Hepatocyte (in vitro differentiated cells): Measurements from ENCODE around the gene AVPI1. TPM values are rescaled to one million over a fixed set of nuclear protein-coding genes. Genes with fewer than 3 reads are reported as not detected.
"Not testable (repeated sequence)": the region's sequence is repeated elsewhere in the genome, so short reads cannot be mapped to it uniquely, and the experiment has no call there.

Experiments used
- DNase-seq: peaks from one replicate; pipeline ENCODE4 v3.0.0-alpha.2; 2016; ENCODE audit warnings: low spot score
- H2AFZ ChIP-seq: fragments of 200-600 bp; sonication (generic); 2 replicates; pipeline ENCODE4 v1.6.0; 2016; ENCODE audit warnings: antibody characterized with exemption, mild to moderate bottlenecking
- H3K27ac ChIP-seq: fragments of 200-600 bp; sonication (generic); 2 replicates; pipeline ENCODE4 v1.5.1; 2016; ENCODE audit warnings: mild to moderate bottlenecking
- H3K27me3 ChIP-seq: fragments of 200-600 bp; sonication (generic); 2 replicates; pipeline ENCODE4 v1.6.1; 2016
- H3K36me3 ChIP-seq: fragments of 200-600 bp; sonication (generic); replicated peaks from 2 replicates; pipeline ENCODE4 v1.5.1; 2016; ENCODE audit warnings: low read depth; ENCODE audit not compliant: insufficient read depth
- H3K4me1 ChIP-seq: fragments of 200-600 bp; sonication (generic); 2 replicates; pipeline ENCODE4 v1.5.1; 2016; ENCODE audit warnings: mild to moderate bottlenecking, moderate library complexity; ENCODE audit not compliant: insufficient read depth
- H3K4me2 ChIP-seq: fragments of 200-600 bp; sonication (generic); 2 replicates; pipeline ENCODE4 v1.6.0; 2016
- H3K4me3 ChIP-seq: fragments of 200-600 bp; sonication (generic); 2 replicates; pipeline ENCODE4 v1.5.1; 2016; ENCODE audit warnings: mild to moderate bottlenecking
- H3K79me2 ChIP-seq: fragments of 200-600 bp; sonication (generic); 2 replicates; pipeline ENCODE4 v1.6.0; 2017; ENCODE audit warnings: mild to moderate bottlenecking
- H3K9me2 ChIP-seq: fragments of 200-600 bp; sonication (generic); replicated peaks from 2 replicates; pipeline ENCODE4 v1.6.0; 2017; ENCODE audit warnings: mild to moderate bottlenecking; ENCODE audit not compliant: insufficient read depth
- H3K9me3 ChIP-seq: fragments of 200-600 bp; sonication (generic); 2 replicates; pipeline ENCODE4 v1.5.1; 2016; ENCODE audit warnings: low read depth, mild to moderate bottlenecking
- H4K20me1 ChIP-seq: fragments of 200-600 bp; sonication (generic); 2 replicates; pipeline ENCODE4 v1.6.0; 2016; ENCODE audit warnings: mild to moderate bottlenecking; ENCODE audit not compliant: insufficient read depth, poor library complexity, severe bottlenecking
- EZH2 ChIP-seq: fragments of 200-600 bp; sonication (generic); IDR thresholded peaks from 2 replicates; pipeline ENCODE4 v1.6.1; 2016; ENCODE audit warnings: antibody characterized with exemption, mild to moderate bottlenecking, borderline replicate concordance
- EZH2phosphoT487 ChIP-seq: fragments of 200-600 bp; sonication (generic); IDR thresholded peaks from one replicate; pipeline ENCODE4 v1.6.1; 2018; ENCODE audit warnings: antibody characterized with exemption, mild to moderate bottlenecking, low read depth, moderate library complexity; ENCODE audit not compliant: unreplicated experiment, severe bottlenecking
- WGBS: methylation state at CpG from one replicate; pipeline ENCODE4 v1.1.6; 2016; ENCODE audit warnings: low lambda C conversion rate; ENCODE audit errors: missing lambda C conversion rate; 5-methylcytosine and 5-hydroxymethylcytosine counted together
- polyA plus RNA-seq: library from polyadenylated mRNA; unstranded; fragments of >200 nt; fragmentation: Nextera tagmentation; extraction: Ambion mirVana; gene quantifications from 2 replicates; pipeline ENCODE4 v1.2.1, GENCODE V29; 2016
- total RNA-seq: library from RNA; depleted of rRNA; stranded (reverse); fragments of >200 nt; gene quantifications from 2 replicates; pipeline ENCODE4 v1.2.3, GENCODE V29; 2014
- TF ChIP-seq, protein P1 (sequence below): fragments of 200-600 bp; sonication (generic); IDR thresholded peaks from 2 replicates; pipeline ENCODE4 v1.5.1; 2016; ENCODE audit warnings: antibody characterized with exemption, mild to moderate bottlenecking; ENCODE audit not compliant: poor library complexity

AVPI1 gene
- total and polyA plus RNA-seq, 2 experiments from 2014 or later = 26.4 to 34.1 TPM

DNA sequence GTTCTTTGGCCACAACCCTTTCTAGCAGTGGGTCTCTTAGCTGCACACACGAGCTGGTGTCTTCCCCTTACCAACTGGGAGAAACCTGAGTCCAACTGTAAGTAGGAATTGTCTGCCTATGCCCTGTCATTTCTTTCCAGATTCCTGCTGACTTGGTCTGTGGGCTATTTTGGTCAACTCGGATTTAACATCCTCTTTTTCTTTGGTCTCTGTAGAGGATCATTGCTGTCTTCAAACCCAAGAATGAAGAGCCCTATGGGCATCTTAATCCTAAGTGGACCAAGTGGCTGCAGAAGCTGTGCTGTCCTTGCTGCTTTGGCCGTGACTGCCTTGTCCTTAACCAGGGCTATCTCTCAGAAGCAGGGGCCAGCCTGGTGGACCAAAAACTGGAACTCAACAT, 36.3 kb downstream of the AVPI1 start:
- no peaks in the 10 kb centered on the region for H3K27me3 ChIP-seq
- DNase-seq = no peak
- no peaks in the 10 kb centered on the region for H4K20me1 ChIP-seq
- 91% methylated on average over 3 of the region's 3 CpGs for WGBS
- H3K4me2 ChIP-seq = no peak overlapping the region
- peaks cover 56% of the 10 kb centered on the region for H3K79me2 ChIP-seq
- no peak overlapping the region for H2AFZ ChIP-seq
- H3K4me3 ChIP-seq = no peak overlapping the region
- H3K27ac ChIP-seq = peak overlapping the region; percentile 23
- no peak for TF ChIP-seq EZH2phosphoT487
- no peak for TF ChIP-seq EZH2
- TF ChIP-seq, protein P1, sequence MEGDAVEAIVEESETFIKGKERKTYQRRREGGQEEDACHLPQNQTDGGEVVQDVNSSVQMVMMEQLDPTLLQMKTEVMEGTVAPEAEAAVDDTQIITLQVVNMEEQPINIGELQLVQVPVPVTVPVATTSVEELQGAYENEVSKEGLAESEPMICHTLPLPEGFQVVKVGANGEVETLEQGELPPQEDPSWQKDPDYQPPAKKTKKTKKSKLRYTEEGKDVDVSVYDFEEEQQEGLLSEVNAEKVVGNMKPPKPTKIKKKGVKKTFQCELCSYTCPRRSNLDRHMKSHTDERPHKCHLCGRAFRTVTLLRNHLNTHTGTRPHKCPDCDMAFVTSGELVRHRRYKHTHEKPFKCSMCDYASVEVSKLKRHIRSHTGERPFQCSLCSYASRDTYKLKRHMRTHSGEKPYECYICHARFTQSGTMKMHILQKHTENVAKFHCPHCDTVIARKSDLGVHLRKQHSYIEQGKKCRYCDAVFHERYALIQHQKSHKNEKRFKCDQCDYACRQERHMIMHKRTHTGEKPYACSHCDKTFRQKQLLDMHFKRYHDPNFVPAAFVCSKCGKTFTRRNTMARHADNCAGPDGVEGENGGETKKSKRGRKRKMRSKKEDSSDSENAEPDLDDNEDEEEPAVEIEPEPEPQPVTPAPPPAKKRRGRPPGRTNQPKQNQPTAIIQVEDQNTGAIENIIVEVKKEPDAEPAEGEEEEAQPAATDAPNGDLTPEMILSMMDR = no peak
- no peaks in the 10 kb centered on the region for H3K9me2 ChIP-seq
- H3K4me1 ChIP-seq = peaks cover 10% of the 10 kb centered on the region
- no peaks in the 10 kb centered on the region for H3K9me3 ChIP-seq
- no peaks in the 10 kb centered on the region for H3K36me3 ChIP-seq

DNA sequence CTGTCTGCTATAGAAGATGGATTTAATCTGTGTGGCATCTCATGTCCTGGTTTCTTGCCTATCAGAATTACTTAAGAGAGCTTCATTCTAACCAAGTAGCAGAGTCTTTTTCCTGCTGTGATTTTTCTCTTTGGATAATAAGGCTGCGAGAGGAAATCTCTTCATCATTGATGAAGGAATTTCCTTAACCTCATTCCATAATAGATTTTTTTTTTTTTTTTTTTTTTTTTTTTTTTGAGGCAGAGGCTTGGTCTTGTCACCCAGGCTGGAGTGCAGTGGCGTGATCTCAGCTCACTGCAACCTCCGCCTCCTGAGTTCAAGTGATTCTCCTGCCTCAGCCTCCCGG, 37.7 kb downstream of the AVPI1 start:
- not testable (repeated sequence) for H3K4me3 ChIP-seq, H3K36me3 ChIP-seq, H4K20me1 ChIP-seq, H2AFZ ChIP-seq, H3K9me3 ChIP-seq, DNase-seq, H3K4me1 ChIP-seq, H3K27me3 ChIP-seq, H3K9me2 ChIP-seq
- Histone ChIP-seq H3K4me2 (peak overlapping the region; percentile 3), H3K27ac (peak overlapping the region; percentile 86), H3K79me2 (peaks cover 68% of the 10 kb centered on the region)
- WGBS = 98% methylated on average over 4 of the region's 4 CpGs

DNA sequence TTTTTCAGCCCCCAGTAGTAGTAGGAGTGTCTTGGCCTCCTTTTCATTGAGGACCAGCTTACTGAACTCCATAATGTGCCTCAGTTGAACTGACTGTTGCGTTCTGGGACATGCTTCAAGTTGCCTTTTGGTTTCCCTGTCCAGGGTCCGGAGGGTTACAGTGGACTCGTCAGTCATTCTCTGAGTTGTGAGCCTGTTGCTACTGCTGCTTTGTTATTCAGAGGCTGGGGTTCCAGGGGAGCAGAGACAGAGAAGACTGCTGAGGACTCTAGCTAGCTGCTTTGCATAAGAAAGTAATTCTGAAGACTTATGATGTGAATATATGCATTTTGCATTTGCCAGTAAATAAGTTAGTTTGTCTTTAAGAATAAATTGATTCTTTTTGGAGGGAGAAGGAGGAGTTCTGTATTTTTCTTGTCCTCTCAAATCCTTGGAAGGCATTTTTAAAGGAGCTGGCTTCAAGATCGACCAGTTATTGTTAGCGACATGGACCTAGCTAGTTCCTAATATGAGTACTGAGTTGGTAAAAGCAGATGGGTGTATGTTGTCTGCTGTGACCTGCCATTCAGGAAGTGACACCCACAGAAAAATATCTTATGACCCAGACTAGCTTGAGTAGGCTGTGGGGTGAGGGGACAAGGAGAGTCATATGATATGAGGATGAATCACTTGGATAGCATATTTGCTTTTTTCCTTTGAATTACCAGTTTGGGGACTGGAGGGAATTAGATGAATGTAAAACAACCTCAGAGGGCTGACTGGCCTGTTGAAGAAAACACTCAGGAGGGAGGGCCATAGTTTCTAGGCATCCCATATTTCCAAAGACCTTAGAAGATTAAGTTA, 38.3 kb downstream of the AVPI1 start:
- no peak overlapping the region for H2AFZ ChIP-seq
- H3K27ac ChIP-seq = peak overlapping the region; percentile 86
- peak; percentile 61 for DNase-seq
- H3K27me3 ChIP-seq = no peaks in the 10 kb centered on the region
- 76% methylated on average over 5 of the region's 5 CpGs for WGBS
- peak overlapping the region; percentile 5 for H3K4me2 ChIP-seq
- H3K9me3 ChIP-seq = no peaks in the 10 kb centered on the region
- no peaks in the 10 kb centered on the region for H3K36me3 ChIP-seq
- no peaks in the 10 kb centered on the region for H3K9me2 ChIP-seq
- no peaks in the 10 kb centered on the region for H4K20me1 ChIP-seq
- H3K4me3 ChIP-seq = no peak overlapping the region
- peaks cover 10% of the 10 kb centered on the region for H3K4me1 ChIP-seq
- TF ChIP-seq EZH2phosphoT487 (no peak), EZH2 (no peak)
- TF ChIP-seq, protein P1 = no peak
- H3K79me2 ChIP-seq = peaks cover 74% of the 10 kb centered on the region

DNA sequence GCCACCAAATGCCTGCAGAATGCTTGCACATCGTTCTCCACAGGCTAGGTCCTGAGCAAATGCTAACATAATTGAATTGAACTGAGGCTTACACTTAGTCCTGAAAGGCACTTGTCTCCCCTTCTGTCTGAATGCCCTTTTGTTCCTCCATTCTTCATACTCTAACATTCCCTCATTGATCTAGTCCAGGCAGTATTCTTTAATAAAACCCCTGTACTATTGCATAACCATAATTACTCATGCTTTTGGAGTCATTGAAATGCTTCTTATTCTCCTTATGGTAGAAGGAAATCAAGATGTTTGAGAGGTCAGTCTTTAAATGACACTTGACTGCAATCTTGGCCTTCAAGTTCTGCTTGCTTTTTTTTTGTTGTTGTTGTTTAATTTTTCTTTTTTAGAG, 39.5 kb downstream of the AVPI1 start:
- no peak overlapping the region for H3K4me2 ChIP-seq
- H3K79me2 ChIP-seq = peaks cover 87% of the 10 kb centered on the region
- no peaks in the 10 kb centered on the region for H3K36me3 ChIP-seq
- H3K9me2 ChIP-seq = no peaks in the 10 kb centered on the region
- DNase-seq = no peak
- no peak for TF ChIP-seq EZH2
- no peak for TF ChIP-seq EZH2phosphoT487
- TF ChIP-seq, protein P1 = no peak
- no peaks in the 10 kb centered on the region for H3K9me3 ChIP-seq
- no peaks in the 10 kb centered on the region for H3K27me3 ChIP-seq
- H3K4me3 ChIP-seq = no peak overlapping the region
- peaks cover 13% of the 10 kb centered on the region for H3K4me1 ChIP-seq
- no peak overlapping the region for H2AFZ ChIP-seq
- WGBS = 79% methylated on average over 1 of the region's 1 CpG
- peak overlapping the region; percentile 86 for H3K27ac ChIP-seq
- peaks cover 4% of the 10 kb centered on the region for H4K20me1 ChIP-seq
